NB4 (cell line): Measurements from ENCODE around the gene GLUD1.

Source experiments
- POLR2A ChIP-seq: IDR thresholded peaks from 2 replicates; pipeline ENCODE4 v1.6.1; 2011; ENCODE audit warnings: mild to moderate bottlenecking; ENCODE audit not compliant: insufficient read length; ENCODE audit errors: extremely low read depth
- TF ChIP-seq, protein P1 (sequence below): IDR thresholded peaks from one replicate; pipeline ENCODE4 v1.5.1; 2012; ENCODE audit warnings: low read depth, low read length
- TF ChIP-seq, protein P2 (sequence below): IDR thresholded peaks from 2 replicates; pipeline ENCODE4 v1.6.1; 2011; ENCODE audit warnings: low read depth, low read length

DNA sequence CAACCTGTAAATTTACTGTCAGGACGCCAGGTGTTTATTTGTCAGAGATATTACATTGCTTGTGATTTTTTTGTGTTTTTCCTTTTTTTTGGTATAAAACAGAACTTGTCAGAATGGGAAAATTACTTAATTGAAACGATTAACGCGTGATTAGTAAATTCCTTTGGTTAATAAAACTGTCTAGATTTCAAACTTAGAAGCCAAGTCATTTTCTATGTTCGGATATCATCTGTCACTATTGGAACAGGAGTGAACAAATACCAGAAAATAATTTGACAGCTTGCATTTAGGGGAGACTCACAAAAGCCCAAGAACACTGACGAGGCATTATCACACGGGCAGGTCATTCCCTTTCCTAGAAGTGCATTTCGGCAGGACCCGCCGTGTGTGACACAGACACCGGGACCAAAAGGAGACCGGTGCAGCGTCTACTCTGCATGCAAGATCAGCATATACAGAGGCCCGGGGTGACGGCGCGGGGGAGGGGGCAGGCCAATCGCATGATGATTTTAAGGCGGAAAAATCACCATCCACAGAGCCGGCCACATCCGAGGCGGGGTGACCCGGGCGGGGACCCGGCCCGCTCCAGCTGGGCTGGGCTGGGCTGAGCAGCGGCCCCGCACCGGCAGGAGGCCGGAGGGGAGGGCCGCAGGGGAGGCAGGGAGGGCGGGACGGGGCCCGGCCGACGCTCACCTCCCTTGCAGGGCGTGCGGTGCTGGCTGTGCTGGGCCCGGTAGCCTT lies 841 bp downstream of the GLUD1 start:
- TF ChIP-seq, protein P1, sequence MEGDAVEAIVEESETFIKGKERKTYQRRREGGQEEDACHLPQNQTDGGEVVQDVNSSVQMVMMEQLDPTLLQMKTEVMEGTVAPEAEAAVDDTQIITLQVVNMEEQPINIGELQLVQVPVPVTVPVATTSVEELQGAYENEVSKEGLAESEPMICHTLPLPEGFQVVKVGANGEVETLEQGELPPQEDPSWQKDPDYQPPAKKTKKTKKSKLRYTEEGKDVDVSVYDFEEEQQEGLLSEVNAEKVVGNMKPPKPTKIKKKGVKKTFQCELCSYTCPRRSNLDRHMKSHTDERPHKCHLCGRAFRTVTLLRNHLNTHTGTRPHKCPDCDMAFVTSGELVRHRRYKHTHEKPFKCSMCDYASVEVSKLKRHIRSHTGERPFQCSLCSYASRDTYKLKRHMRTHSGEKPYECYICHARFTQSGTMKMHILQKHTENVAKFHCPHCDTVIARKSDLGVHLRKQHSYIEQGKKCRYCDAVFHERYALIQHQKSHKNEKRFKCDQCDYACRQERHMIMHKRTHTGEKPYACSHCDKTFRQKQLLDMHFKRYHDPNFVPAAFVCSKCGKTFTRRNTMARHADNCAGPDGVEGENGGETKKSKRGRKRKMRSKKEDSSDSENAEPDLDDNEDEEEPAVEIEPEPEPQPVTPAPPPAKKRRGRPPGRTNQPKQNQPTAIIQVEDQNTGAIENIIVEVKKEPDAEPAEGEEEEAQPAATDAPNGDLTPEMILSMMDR, result no peak
- TF ChIP-seq POLR2A, result no peak
- TF ChIP-seq, protein P2, sequence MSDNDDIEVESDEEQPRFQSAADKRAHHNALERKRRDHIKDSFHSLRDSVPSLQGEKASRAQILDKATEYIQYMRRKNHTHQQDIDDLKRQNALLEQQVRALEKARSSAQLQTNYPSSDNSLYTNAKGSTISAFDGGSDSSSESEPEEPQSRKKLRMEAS, result no peak
